HS-27A (cell line): ENCODE data around the gene PRR5.
"Not testable (repeated sequence)": the region's sequence is repeated elsewhere in the genome, so short reads cannot be mapped to it uniquely, and the experiment has no call there.

Experiments
- DNase-seq: peaks from one replicate; pipeline ENCODE4 v3.0.0-alpha.2; 2012; ENCODE audit warnings: low read depth, missing footprints

Gene PRR5

GRCh38 chr22:44676066-44676440 is 26.0 kb upstream of the PRR5 start:
- not testable (repeated sequence) for DNase-seq

- no peak for DNase-seq
Observed at GRCh38 chr22:44676441-44677352, 25.3 kb upstream of the PRR5 start.

DNA sequence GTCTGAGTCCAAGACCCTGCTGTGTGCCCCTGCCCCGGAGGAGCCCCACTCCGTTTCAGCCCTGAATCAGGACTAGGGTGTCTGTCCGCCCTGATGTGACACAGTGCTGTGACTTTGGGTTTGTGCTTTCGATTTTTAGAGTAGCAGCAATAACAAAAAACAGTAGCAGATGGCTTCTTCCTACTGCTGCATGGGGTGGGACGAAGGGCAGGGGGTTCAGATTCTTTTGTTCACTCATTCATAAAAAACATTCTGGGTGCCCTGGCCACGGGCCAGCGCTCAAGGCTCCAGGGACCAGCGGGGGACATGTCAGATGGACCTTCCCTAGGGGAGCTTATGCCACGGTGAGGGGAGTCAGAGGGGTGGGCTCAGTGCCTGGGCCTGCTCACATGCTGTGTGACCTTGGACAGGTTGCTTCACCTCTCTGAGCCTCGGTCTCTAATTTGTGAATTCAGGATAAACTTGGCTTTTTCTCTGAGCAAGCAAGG is 24.6 kb upstream of the PRR5 start:
- no peak for DNase-seq

DNA sequence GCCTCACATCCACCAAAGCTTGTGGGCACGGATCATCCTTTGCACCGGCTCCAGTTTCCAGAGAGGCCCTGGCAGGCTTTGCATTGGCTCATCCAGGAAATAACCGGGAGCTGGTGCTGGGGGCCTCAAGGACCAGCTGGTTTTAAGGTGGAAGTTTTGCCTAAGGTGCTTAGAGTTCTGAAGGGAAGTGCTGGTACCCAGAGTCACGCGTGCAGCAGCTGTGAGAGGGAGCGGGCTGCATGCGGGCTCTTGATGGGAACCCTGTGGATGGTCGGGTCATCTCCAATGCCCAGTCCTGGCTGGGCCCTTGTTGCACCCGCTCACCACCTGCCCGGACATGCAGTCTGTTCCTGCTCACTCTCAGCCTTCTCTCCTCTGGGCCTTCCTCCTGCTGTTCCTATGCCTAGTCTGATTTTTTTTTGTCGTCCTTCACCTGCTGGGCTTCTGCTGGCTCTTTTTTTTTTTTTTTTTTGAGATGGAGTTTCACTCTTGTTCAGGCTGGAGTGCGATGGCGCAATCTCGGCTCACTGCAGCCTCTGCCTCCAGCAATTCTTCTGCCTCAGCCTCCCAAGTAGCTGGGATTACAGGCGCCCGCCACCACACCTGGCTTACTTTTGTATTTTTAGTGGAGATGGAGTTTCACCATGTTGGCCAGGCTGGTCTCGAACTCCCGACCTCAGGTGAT is 24.0 kb upstream of the PRR5 start:
- no peak for DNase-seq

- no peak for DNase-seq
Observed at GRCh38 chr22:44678556-44679305, 23.3 kb upstream of the PRR5 start.

GRCh38 chr22:44679306-44679647 is 22.7 kb upstream of the PRR5 start:
- DNase-seq: not testable (repeated sequence)

- no peak for DNase-seq
Observed at GRCh38 chr22:44680058-44680457, 21.9 kb upstream of the PRR5 start.

DNA sequence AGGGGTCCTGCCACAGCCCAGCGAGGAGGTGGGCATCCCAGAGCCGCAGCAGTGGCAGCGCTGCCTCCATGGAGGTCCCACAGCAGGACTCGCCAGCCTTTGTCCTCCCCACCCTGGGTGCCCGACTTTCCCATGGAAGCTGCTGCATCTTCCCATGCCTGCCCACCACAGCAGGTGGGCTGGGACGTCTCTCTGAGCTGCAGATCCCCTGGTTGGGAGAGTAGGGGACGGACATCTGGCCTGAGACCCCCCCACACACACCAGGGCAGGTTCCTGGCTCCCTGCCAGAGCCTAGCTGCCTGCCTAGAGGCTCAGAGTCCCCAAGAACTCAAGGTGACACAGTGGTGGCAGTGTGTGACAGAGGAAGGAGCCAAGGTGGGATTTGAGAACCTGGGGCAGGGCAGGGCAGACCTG is 21.5 kb upstream of the PRR5 start:
- no peak for DNase-seq

DNA sequence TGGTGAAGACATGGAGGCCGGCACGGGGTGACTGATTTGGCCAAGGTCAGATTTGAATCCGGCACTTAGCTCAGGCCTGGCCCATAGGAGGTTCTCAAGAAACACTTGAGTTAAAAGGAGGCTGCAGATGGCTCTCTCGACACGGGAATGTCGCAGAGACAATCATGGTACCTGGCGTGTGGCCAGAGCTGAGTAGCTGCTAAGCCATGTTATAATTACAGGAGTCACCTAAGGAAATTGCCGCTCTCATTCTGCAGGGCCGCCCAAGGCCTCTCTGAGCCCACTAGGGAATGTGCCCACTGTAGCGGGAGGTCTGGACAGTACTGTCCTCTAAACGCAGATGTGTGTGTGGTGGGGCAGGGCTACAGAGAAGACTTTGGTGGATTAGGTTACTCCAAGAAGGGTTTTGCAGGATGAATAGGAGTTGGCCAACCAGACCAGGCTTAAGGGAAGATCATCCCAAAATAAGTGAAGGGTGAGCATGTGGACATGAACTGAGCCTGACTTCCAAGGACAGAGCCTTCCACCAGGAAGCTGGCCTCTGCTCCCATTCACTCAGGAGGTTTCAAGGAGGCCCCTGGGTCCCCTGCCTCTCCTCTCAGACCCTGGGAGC is 19.3 kb upstream of the PRR5 start:
- DNase-seq: no peak

- no peak for DNase-seq
Observed at GRCh38 chr22:44683237-44683636, 18.8 kb upstream of the PRR5 start.

DNA sequence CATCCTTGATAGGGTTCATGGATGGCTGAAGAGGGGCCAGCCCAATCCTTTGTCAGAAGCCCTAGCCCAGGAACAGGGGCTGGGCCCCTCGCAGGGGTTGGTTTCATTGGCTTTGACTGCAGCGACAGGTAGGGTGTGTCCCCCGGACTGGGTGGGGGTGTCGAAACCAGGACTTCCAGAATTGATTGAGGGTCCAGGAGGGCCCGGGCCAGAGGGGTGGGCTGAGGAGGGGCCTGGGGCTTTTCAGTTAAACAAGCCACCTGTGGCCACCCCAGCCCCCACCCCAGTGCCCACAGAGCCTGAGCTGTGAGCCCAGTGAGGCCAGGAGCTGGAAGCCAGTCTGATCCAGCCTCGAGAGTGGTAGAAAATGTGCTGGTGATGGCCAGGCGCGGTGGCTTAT is 18.1 kb upstream of the PRR5 start:
- DNase-seq: no peak

DNA sequence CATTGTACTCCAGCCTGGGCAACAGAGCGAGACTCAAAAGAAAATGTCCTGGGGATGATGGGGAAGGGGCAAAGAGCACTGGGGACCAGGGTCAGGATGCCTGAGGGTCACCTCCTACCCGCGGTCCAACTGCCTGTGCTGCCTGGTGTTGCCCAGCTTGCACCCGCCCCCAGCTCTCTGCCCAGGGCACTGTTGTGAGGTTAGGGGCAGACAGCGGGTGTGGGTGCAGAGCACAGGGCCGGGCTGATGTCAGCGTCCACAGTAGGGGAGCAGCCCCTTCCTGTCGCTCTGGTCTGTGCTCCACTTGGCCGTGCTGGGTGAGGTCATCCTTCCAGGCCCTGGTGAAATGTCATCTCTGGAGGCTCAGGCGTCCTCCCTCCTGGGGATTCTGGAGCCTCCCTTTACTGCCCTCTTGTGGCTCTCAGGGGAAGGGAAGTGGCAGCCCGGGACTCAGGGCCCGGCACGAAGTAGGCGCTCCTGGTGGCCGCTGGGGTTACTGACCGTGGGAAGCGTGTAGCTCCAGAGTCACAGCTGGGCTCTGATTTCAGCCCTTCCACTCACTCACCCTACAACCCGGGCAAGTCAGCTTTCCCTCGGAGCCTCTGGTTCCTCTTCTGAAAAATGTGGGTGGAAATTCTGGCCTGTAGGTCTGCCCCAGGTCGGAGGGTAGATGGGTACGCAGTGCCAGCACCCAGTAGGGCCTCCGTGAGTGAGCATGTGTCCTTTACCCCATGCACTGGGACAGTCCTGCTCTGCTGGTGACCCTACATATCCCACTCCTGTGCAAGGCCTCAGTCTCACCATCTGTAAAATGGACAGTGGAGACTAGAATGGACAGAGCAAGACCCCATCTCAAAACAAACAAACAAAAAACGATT is 17.3 kb upstream of the PRR5 start:
- peak; percentile 49 for DNase-seq

DNA sequence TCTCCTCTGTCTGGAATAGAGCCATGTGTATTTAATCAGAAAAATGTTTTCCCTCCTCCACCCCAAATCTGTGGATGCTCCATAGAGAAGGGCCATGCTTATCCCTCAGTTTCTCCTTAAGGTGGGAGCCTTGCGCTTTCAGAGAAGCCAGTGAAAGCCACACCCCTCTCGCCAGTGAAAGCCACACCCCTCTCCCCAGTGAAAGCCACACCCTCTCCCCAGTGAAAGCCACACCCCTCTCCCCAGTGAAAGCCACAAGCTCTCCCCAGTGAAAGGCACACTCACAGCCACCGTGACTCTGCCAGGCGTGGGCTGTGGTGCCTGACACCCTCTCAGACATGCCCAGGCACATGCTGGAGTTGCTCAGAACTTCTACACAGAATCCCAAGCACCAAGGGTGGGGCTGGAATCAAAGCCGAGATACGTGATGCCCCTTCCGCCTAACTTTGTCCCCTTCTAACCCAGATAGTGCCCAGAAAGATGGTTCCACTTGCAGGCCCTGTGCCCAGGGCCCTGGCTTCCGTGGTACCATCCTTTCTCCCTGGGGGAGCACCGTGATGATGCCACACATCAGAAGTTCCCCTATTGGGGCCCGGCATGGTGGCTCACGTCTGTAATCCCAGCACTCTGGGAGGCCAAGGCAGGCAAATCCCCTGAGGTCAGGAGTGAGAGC is 16.5 kb upstream of the PRR5 start:
- DNase-seq: no peak

GRCh38 chr22:44686873-44687600 is 15.0 kb upstream of the PRR5 start:
- DNase-seq: no peak

DNA sequence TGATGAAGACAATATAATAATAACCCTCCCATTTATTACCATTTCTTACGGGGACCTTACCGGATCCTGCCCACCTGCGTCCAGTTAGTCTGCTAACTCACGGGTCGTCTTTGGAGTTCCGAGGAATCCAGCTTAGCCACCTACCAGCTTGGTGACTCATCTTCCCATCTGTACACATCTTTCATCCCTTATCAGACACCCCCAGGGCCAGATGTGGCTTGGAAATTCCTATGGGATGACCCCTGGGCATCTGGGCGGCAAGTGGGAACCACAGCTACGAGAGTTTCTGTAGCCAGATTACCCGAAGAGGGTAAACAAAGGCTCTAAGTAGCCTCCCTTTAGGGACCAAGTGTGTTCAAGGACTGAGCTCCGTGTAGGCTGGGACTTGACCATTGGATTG is 12.8 kb upstream of the PRR5 start:
- no peak for DNase-seq

DNA sequence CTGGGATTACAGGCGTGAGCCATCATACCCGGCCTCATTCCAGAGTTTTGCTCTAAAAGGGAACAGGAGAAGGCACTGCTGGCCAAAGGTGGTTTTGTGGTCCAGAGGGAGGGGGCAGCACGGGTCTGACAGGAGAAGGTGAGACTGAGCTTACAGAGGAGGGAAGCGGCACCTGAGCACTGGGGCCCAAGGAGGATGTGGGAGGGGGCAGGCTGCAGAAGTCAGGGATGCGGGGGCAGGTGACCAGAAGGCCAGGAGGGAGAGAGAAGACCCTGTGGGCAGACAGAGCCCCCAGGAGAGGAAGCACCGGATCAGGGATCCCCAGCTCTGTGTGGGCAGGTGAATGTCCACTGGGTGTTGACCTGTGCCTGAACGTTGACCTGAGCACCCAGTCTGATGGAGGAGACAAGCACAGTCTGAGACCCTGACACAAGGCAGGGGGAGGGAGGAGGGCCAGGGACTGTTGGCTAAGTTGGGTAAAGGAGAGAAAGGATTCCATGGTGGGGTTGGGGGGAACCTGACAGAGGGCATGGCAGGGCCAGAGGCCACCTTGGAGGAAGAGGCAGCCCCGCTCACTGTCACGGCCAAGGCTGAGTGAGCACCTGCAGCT is 12.0 kb upstream of the PRR5 start:
- DNase-seq: no peak

DNA sequence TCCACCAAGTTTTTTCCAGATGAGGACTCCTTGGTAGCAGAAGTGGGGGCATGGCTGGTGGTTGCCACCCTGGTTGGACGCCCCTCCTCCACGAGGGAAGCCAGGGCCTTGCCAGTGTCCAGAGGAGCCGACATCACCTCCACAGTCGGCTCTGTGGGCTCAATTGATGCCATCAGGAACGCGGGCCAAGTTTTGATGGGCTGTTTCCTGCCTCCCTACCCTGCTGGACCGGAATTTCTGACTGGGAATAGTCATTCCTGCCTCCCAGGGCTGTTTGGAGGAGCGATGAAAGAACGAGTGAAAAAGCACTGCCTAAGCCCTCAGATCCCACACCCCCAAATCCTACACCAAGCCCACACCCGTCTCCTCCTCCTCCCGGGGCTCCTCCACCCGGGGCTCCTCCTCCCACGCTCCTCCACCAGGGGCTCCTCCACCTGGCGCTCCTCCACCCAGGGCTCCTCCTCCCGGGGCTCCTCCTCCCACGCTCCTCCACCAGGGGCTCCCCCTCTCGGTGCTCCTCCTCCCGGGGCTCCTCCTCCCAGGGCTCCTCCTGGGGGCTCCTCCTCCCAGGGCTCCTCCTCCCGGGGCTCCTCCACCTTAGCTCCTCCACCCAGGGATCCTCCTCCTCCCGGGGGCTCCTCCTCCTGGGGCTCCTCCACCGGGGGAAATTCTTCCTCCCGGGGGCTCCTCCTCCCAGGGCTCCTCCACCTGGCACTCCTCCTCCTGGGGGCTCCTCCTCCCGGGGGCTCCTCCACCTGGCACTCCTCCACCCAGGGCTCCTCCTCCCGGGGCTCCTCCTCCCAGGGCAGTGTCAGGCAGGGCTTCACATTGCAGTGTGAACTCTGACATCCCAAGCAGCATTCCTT is 10.0 kb upstream of the PRR5 start:
- DNase-seq: no peak

GRCh38 chr22:44692662-44693007 is 9.4 kb upstream of the PRR5 start:
- DNase-seq: no peak

GRCh38 chr22:44693145-44693544 is 8.9 kb upstream of the PRR5 start:
- no peak for DNase-seq
